A673 (cell line): ENCODE data around the gene BUB1B. TPM values are rescaled to one million over a fixed set of nuclear protein-coding genes. Genes with fewer than 3 reads are reported as not detected.
A peak's percentile ranks its signal among the peaks of the same experiment; 100 is the strongest.
"Not testable (repeated sequence)": the region's sequence is repeated elsewhere in the genome, so short reads cannot be mapped to it uniquely, and the experiment has no call there.

Source experiments
- BruUV-seq: library from RNA; stranded (reverse); fragments of 400-500 nt; replicated peaks from 2 replicates; lab custom pipeline; 2021; lab: Mats Ljungman, UMichigan
- CTCF ChIA-PET: fragments of 300-600 bp; sonication (Branson Sonifier 250); formaldehyde crosslinking; loops from one replicate; lab custom pipeline; 2022; ENCODE audit warnings: antibody characterized with exemption; lab: Charles Lee
- POLR2A ChIA-PET: fragments of 300-600 bp; sonication (Branson Sonifier 250); formaldehyde crosslinking; loops from one replicate; lab custom pipeline; 2022; ENCODE audit warnings: antibody characterized with exemption; ENCODE audit not compliant: low non-redundant PET; lab: Charles Lee
- DNase-seq: peaks from one replicate; pipeline ENCODE4 v3.0.0-alpha.2; 2015; ENCODE audit warnings: low spot score
- H3K27ac ChIP-seq: fragments of 200-600 bp; sonication (generic); 2 replicates; pipeline ENCODE4 v1.5.1; 2016; ENCODE audit warnings: mixed run types, low read depth, mild to moderate bottlenecking, mixed read lengths, antibody characterized with exemption, low read length; ENCODE audit not compliant: poor library complexity, severe bottlenecking
- H3K27me3 ChIP-seq: fragments of 200-600 bp; sonication (generic); replicated peaks from 2 replicates; pipeline ENCODE4 v1.6.1; 2017; ENCODE audit warnings: mixed run types, low read depth, mild to moderate bottlenecking, mixed read lengths, antibody characterized with exemption, low read length; ENCODE audit not compliant: insufficient read depth, poor library complexity
- H3K36me3 ChIP-seq: fragments of 200-600 bp; sonication (generic); 2 replicates; pipeline ENCODE4 v1.6.1; 2016; ENCODE audit warnings: mixed run types, mild to moderate bottlenecking, mixed read lengths, antibody characterized with exemption, low read length; ENCODE audit not compliant: insufficient read depth, poor library complexity, severe bottlenecking
- H3K4me1 ChIP-seq: fragments of 200-600 bp; sonication (generic); 2 replicates; pipeline ENCODE4 v1.6.1; 2017; ENCODE audit warnings: mixed run types, mild to moderate bottlenecking, mixed read lengths, antibody characterized with exemption, low read length; ENCODE audit not compliant: insufficient read depth, poor library complexity, severe bottlenecking
- H3K4me3 ChIP-seq: fragments of 200-600 bp; sonication (generic); 2 replicates; pipeline ENCODE4 v1.5.1; 2016; ENCODE audit warnings: low read depth, mixed run types, mild to moderate bottlenecking, mixed read lengths, low read length; ENCODE audit not compliant: poor library complexity, severe bottlenecking
- H3K9me3 ChIP-seq: fragments of 200-600 bp; sonication (generic); 2 replicates; pipeline ENCODE4 v1.6.1; 2016; ENCODE audit warnings: mixed run types, low read depth, mild to moderate bottlenecking, mixed read lengths, antibody characterized with exemption, low read length; ENCODE audit not compliant: poor library complexity, severe bottlenecking
- CTCF ChIP-seq: fragments of 300-800, 200-600 bp; sonication (generic); conservative IDR thresholded peaks from 2 replicates; pipeline ENCODE4 v1.5.1; 2017; ENCODE audit warnings: low read depth, mild to moderate bottlenecking, antibody characterized with exemption, low read length, moderate library complexity, mixed read lengths
- EZH2 ChIP-seq: fragments of 200-600 bp; sonication (generic); IDR thresholded peaks from 2 replicates; pipeline ENCODE4 v1.6.1; 2017; ENCODE audit warnings: borderline replicate concordance, low read depth, mild to moderate bottlenecking, mixed read lengths, antibody characterized with exemption, low read length; ENCODE audit not compliant: poor library complexity, severe bottlenecking
- intact Hi-C: fragments of 100-400 bp; cut with micrococcal nuclease; formaldehyde crosslinking; loops from one replicate; pipeline ENCODE4 v1.10.0; 2022; ENCODE audit not compliant: unreplicated experiment
- total RNA-seq: library from RNA; stranded (reverse); gene quantifications from 2 replicates; pipeline ENCODE4 v1.2.3, GENCODE V29; 2021

BUB1B gene
- total RNA-seq, 1 experiment from 2014 or later, result 196 TPM

- H3K4me1 ChIP-seq, result no peaks in the 10 kb centered on the region
- intact Hi-C loops, result no loop called here
- ChIA-PET POLR2A (no interaction called here), CTCF (no interaction called here)
- H3K36me3 ChIP-seq, result no peaks in the 10 kb centered on the region
- BruUV-seq, result no TSS peak
- DNase-seq, result peak; percentile 29
- H3K9me3 ChIP-seq, result no peaks in the 10 kb centered on the region
- H3K27me3 ChIP-seq, result peaks cover 13% of the 10 kb centered on the region
- no peak overlapping the region for H3K4me3 ChIP-seq
- H3K27ac ChIP-seq, result no peak overlapping the region
- no peak for TF ChIP-seq CTCF
These were observed 29.9 kb upstream of the BUB1B start for GRCh38 chr15:40130799-40131502.

- intact Hi-C loops, result no loop called here
- CTCF ChIA-PET, result no interaction called here
- no TSS peak for BruUV-seq
- no peak for TF ChIP-seq EZH2
- TF ChIP-seq CTCF, result no peak
- Histone ChIP-seq H3K27me3 (peaks cover 2% of the 10 kb centered on the region), H3K4me3 (no peak overlapping the region), H3K36me3 (no peaks in the 10 kb centered on the region), H3K4me1 (no peaks in the 10 kb centered on the region), H3K9me3 (no peaks in the 10 kb centered on the region), H3K27ac (no peak overlapping the region)
- POLR2A ChIA-PET, result no interaction called here
- DNase-seq, result no peak
These were observed 27.3 kb upstream of the BUB1B start for GRCh38 chr15:40133544-40133943.

GRCh38 chr15:40134885-40135284 lies 26.0 kb upstream of the BUB1B start:
- ChIA-PET CTCF (no interaction called here), POLR2A (no interaction called here)
- Histone ChIP-seq H3K9me3 (no peaks in the 10 kb centered on the region), H3K27me3 (no peaks in the 10 kb centered on the region), H3K27ac (no peak overlapping the region), H3K4me3 (no peak overlapping the region), H3K4me1 (no peaks in the 10 kb centered on the region), H3K36me3 (no peaks in the 10 kb centered on the region)
- no peak for DNase-seq
- no peak for TF ChIP-seq EZH2
- TF ChIP-seq CTCF, result no peak
- no TSS peak for BruUV-seq
- intact Hi-C loops, result no loop called here

- H3K27ac ChIP-seq, BruUV-seq, H3K4me3 ChIP-seq, intact Hi-C loops, H3K36me3 ChIP-seq, POLR2A ChIA-PET, H3K4me1 ChIP-seq, H3K27me3 ChIP-seq, DNase-seq, H3K9me3 ChIP-seq, CTCF ChIA-PET: not testable (repeated sequence)
These were observed 24.9 kb upstream of the BUB1B start for GRCh38 chr15:40135846-40136450.
